ENCODE results near the gene LMX1A.

LMX1A gene

DNA sequence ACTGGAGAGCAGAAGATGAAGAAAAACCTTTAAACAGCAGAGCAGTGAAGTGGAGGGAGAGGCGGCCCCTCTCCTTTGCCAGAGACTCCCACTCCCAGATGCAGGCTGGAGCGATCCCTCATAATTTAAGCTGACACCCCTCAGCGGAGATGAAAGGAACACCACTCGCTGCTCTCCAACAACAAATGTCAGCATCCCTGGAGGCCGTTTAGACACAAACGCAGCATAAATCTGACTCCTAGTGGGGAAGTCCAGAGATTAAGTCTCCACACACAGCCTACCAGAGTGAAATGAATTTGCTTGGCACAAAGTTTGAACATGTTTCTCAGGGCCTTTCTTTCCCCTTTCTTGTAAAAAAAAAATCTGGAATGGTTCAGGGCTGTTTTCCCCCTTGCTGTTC is 137.8 kb downstream of the LMX1A start:
- DNase-seq (ENCODE audit: low spot score), result no peak

DNA sequence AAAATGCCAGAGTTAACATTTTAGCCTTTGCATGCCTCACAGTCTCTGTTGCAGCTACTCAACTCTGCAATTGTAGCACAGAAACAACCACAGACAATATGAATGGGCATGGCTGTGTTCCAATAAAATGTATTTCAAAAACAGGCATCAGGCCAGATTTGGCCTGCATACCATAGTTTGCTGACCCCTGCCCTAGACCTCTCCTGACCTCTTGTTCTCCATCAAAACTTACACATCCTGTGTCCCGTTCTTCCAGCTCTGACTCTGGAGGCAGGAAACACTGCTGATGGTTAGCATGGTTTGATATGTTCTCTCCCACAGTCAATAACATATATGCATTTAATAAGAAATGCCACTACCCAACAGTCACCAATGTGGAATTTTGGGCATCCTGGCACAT is 138.6 kb downstream of the LMX1A start:
- no peak for DNase-seq (ENCODE audit: low spot score)

DNA sequence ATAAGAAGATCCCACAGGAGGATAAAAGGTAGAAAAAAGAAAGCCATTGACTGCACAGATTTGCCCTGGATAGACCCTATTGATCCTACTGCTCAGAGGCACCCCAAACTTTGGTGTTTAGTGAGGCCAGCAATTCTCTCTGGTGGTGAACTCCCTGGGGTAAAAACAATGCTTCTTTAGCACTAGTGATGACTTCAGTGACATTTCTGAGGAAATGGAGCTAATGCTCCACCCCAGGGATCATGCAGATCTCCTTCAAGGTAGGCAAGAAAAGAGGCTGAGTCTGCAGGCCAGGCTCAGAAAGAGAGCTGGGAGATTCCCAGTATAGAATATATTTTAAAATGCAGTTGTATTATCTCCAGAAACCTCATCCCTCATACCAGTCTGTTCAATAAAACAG is 140.3 kb downstream of the LMX1A start:
- DNase-seq (ENCODE audit: low spot score), result no peak

DNA sequence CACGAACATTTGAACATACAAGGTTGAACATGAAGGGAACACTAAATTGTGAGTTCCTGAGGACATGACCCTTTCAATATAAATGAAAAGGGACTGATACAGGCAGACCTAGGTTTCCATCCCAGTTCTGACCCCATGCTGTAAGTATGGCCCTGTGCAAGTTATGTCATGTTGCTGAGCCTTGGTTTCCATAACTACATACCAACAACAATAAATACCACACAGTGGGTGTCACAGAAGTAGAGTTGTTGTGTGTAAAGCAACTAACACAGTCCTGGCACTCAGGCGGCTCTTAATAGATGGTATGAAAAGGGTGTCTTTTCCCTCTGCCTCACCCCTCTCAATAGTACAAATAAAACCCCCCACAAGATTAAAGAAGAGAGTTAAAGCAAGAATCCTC is 140.8 kb downstream of the LMX1A start:
- no peak for DNase-seq (ENCODE audit: low spot score)

DNA sequence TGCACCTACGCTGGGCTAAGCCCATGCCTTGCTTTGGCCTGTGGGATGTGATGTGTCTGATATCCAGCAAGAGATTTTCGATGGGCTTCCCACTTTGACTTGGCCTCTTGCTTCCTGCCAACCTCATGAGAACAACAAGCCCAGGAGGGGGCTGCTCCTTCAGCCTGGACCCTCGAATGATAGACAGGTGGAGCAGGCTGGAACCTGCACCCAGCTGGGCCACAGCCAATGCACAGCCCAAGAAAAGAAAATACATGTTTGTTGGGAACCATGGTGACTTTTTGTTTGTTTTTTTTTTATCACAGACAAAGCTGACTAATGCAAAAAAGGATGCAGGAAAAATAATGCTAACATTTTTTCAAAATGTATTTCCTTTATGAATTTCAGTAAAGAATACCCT is 144.3 kb downstream of the LMX1A start:
- DNase-seq (ENCODE audit: low spot score), result no peak

DNA sequence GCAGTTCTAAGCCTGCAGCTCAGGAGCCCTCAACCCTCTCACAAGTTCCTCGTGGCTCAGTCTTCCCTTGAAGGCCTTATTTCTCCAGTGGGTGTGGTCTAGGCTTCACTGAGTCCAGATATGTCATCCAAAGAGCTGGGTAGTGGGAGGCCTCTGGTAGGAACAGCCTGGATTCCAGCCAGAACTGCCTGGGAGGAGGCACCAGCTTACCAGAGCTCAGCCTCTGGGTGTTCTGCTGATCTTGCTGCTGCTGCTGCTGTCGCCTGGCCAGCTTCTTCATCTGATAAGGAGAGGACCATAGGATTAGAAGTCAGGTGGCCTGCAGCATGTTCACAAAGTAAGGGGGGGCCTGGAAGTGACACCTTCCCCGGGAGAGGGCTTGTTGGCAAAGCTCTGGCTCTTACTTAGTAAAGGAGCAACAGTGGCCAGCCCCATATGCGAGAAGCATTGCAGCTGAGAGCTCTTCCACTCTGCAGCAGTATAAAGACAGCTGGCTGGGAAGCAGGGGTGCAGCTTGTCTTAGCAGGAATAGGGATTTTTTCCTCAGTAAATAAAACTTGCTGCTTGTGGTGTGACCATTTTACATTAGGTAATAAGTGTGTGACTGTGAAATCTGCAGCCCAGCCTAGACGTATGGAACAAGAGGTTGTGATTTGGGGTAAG is 148.5 kb downstream of the LMX1A start:
- no peak for DNase-seq (ENCODE audit: low spot score)

DNA sequence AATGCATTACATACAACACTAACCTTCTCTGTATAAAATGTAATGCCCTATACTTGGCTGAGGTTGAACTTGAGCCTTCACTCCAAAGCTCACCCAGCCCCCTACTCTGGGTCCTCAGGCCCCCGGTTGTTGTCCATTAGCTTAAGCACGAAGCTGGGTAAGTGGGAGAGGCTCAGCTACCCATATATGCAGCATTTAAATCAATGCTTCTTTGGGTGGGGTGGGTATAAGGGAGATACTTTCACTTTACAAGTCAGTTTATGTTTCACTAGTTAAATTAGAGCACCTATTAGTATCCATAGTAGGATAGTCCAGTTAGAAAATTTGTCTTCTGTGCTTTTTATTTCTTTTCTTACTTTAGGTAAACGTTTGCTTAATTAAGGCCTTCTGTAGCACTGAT is 151.4 kb downstream of the LMX1A start:
- no peak for DNase-seq (ENCODE audit: low spot score)

DNA sequence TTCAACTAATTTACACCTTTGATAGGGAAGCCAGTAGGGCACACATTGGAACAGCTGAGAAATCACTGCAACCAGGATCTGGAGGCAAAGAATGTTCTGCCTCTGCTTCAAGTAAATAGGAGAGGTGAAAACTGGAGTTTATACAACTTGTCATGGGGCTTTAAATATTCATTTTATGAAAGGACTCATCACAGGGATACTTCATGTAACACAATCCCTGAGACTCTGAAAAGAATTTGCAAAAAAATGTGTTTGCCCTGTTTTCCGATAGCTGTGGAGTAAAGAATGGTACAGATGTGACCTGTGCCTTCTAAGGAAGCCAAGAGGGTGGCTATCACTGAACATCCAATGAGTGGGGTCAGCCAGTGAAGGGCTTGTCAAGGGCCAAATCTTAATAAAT is 152.0 kb downstream of the LMX1A start:
- DNase-seq (ENCODE audit: low spot score), result no peak

DNA sequence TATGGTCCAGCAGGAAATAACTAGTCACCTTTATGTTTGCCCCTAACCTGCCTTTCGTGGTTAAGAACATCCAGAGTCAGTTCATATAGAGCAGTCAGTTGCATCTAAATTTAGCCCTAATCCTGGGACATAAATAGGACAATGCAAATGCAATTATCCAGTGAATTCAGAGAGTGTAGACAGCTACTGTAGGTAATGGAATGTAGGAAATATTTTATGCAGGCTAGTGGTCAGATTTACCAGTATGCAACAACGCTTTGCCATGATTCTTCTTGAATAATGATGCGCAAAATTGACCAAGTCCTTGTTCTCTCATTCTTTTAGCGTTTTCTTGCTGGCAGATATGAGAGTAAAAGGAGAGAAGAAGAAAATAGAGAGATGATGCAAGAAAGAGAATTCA is 165.4 kb downstream of the LMX1A start:
- no peak for DNase-seq (ENCODE audit: low spot score)

DNA sequence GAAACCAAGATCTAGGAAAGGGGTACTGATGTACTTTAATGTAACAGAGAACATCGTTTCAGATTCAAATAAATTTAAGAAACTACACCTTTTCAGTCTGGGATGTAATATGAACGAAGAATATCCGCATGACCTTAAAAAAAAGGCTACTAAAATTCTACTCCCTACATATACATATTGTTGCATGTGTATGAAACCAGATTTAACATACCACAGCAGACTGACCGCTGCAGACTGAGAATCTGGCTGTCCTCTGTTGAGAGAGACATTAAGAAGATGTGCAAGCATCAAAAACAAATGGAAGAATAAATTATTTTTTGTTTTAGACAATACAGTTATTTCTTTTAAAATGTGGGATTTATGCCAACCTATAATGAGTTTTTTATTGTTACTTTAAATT is 166.6 kb downstream of the LMX1A start:
- DNase-seq (ENCODE audit: low spot score), result no peak

DNA sequence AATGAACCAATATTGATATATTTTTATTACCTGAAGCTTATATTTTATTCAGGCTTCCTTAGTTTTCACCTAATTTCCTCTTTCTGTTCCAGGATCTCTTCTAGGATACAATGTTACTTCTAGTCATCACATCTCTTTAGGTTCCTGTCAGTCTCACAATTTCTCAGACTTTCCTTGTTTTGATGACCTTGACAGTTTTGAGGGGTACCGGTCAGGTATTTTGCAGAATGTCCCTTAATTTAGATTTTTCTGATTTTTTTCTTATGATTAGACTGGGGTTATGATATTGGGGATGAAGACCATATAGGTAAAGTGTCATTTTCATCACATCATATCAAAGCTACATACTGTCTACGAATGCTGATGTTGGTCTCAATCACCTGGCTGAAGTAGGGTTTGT is 167.5 kb downstream of the LMX1A start:
- DNase-seq (ENCODE audit: low spot score), result no peak

DNA sequence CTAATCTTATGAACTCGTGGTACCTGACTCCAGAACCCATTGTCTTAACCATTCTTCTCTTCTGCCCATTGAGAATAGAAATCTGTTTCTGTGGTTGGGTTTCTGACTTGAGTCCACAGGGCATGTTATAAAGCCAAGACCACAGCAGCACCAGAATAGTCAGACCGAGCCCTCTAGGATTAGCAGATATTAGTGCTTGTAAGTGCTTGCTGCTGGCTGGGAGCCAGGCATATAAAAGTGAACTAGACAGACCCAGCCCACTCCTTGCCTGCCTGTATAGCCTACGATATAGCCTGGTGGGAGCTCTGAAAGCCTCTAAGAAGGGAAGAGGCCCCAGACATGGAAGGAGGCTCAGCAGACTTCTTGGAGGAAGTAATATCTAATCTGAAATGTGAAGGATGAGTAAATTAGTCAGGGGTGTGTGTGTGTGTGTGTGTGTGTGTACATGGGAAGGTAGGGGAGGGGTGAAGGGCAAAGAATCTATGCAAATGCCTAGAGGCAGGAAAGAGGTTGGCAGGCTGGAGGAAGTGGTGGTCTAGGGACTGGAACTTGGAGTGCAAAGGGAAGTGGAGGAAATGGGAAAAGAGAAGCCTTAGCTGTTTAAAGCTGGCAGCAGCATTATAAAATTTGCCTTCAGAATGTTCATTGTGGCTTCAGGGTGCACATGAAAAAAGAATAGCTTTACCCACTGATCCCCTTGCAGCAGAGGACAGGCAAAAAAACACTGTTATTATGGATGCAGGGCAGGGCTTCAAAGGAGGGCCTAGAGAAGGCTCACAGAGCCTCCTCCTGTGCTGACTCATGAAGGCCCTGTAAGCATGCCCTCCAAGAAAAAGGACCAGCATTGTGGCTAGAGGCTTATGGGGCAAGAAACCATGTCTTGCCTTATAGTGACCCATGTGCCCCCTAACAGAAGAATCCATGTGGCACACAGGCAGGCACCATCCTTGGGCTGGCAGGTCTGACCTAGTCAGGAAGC is 169.2 kb downstream of the LMX1A start:
- DNase-seq (ENCODE audit: low spot score), result no peak

DNA sequence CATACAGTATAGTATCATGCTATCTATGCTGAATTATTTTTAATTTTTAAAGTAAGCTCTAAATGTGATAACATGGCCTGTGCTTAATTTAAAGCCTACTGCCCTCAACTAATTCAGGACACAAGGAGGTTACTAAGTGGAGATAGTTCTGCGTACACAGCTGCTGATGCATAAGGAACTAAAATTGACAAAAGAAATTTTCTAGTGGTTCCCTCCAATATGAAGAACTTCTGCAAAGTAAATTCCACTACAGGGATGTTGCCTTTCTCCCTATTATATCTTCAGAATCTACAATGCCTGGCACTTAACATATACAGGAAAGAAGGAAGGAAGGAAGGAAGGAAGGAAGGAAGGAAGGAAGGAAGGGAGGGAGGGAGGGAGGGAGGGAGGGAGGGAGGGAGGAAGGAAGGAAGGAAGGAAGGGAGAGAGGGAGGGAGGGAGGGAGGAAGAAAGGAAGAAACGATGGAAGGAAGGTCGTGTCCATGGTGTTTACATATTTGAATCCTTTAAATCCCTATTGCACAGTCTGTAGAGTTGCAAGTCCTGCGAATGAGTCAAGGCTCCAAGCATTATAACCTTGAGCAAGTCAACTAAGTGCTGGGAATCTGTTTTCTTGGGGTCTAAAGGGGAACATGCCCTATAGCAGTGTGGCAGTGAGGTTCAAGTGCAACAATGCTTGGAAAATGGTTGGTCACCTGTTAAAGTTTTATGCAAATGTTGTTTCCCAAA is 171.2 kb downstream of the LMX1A start:
- no peak for DNase-seq (ENCODE audit: low spot score)

DNA sequence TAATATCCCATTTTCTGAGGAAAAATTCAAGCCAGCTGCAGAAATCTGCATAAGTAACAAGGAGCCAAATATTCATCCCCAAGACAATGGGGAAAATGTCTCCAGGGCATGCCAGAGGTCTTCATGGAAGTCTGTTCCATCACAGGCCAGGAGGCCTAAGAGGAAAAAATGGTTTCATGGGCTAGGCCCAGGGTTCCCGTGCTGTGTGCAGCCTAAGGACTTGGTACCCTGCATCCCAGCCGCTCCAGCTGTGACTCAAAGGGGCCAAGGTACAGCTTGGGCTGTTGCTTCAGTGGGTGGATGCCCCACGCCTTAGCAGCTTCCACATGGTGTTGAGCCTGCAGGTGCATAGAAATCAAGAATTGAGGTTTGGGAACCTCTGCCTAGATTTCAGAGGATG is 173.5 kb downstream of the LMX1A start:
- DNase-seq (ENCODE audit: low spot score), result no peak

DNA sequence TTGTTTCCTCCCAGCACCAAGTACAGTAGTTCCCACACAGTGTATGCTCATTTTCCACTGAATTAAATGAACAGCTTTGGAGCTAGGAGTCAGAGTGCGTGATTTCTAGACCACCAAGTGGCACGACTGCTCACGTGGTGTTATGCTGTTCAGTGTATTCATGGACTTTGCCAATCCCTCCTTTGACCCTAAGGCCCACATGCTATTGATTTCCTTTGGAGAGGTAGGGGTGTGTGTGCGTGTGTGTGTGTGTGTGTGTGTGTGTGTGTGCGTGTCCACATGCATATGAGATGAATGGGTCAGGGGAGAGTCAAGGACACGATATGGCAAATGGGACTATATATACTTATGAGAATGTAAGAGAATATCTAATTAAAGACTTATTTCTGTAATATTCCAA is 177.2 kb downstream of the LMX1A start:
- DNase-seq (ENCODE audit: low spot score), result no peak

DNA sequence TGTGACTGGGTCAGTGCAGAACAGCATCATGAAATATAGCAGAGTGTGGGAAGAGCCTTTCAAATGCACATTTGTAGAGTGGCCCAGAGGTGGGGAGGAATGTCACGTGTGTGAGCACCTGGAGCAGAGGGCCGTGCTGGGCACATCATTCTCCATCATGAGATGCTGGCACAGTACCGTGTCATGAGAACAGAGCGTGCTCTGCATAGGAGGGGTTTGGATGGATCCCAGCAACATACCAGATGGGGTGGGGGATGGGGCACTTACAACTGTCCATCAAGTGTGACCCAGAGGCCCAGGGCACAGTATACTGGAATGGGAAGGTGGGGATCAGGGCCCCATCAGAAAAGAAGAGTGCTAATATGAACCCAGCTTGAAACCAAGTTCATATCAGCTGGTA is 182.0 kb downstream of the LMX1A start:
- no peak for DNase-seq (ENCODE audit: low spot score)

DNA sequence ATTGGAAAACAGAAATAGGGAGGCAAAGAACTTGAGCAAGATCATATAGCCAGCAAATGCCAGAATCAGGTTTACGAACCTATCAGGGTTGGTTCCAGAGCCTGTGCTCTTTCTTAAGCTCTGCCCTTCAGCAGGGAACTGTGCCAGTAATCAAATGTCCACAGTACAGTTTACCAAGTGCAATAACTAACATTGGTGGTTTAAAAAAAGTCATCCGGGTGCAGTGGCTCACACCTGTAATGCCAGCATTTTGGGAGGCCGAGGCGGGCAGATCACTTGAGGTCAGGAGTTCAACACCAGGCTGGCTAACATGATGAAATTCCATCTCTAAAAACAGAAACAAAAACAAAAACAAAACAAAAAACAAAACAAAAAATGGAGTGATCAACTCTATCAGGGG is 182.7 kb downstream of the LMX1A start:
- DNase-seq (ENCODE audit: low spot score), result no peak

DNA sequence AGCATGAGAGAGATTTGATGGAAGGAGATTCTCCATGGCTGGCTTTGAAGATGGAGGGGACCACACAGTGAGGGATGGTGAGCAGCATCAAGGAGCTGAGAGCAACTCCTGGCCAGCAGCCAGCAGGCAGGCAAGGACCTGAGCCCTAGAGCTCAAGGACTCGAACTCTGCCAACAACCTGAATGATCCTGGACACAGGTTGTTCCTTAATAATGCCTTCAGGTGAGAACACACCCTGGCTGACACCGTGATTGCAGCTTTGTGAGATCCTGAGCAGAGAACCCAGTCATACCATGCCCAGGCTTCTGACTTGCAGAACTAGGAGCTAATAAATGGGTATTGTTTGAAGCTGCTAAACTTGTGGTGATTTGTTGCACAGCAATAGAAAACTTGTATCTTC is 183.1 kb downstream of the LMX1A start:
- no peak for DNase-seq (ENCODE audit: low spot score)

DNA sequence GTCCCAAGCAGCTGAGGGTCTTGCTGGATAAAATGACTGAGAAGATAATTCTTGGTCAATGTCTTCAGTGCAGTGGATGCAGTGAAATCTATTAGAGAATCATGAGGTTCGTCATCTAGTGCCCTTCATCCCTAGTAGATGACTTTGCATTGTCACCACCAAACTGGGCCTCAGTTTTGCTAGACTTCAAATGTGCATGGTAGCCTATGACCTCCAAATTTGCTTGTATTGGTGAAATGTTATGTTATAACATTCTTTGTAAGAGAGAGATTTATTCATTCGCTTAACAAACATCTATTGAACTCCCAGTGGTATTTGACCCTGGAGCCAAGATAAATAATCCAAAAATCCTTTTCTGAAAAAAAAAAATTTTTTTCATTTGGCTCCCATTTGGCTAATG is 183.8 kb downstream of the LMX1A start:
- DNase-seq (ENCODE audit: low spot score), result no peak

DNA sequence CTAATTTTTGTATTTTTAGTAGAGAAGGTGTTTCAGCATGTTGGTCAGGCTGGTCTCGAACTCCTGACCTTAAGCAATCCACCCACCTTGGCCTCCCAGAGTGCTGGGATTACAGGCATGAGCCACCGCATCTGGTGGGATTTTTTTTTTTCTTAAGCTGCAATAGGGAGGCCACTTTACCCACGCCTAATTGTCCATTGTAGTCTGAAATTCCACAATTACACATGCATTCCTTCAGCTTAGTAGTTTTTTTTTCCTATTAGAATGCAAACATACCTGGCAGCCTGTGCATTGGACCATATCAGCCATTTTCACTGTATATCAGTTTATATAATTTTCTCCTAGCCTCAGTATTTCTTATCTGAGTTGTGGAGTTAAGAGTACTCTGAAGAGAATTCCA is 186.8 kb downstream of the LMX1A start:
- no peak for DNase-seq (ENCODE audit: low spot score)

DNA sequence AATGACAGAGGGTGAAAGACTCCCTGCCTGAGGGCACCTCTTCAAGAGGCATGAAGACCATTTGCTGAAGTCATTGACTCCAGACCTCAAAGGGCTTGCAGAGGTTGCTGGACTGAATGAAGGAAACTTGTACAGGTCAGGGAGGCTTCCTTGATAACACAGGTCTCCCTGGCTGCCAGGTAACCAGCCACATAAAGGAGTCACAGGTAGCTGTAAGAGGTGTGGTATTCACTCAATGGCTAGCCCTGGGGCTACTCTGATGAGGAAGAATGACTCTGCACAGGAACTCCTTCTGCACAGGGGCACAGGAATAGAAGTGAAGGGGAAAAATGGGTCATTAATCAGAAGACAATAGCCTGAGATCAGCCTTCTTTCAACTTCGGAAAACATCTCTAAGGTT is 187.5 kb downstream of the LMX1A start:
- DNase-seq (ENCODE audit: low spot score), result no peak

DNA sequence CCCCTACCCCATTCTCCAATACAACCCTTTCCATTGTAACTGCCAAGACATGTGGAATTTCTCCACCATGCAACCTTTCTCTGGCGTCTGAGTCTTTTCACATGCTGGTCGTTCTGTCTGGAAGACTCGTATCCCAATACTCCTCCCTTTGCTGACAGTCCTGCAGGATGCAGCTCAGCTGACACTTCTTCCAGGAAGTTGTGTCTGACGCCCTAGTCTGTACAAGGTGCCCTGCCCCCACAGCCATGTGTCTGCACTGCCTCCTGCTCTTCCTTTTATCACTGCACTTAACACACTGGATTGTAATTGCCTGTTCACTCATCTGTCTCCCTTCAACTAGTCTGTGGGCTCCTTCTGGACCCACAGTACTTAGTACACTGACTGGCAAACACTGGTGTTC is 188.0 kb downstream of the LMX1A start:
- no peak for DNase-seq (ENCODE audit: low spot score)

DNA sequence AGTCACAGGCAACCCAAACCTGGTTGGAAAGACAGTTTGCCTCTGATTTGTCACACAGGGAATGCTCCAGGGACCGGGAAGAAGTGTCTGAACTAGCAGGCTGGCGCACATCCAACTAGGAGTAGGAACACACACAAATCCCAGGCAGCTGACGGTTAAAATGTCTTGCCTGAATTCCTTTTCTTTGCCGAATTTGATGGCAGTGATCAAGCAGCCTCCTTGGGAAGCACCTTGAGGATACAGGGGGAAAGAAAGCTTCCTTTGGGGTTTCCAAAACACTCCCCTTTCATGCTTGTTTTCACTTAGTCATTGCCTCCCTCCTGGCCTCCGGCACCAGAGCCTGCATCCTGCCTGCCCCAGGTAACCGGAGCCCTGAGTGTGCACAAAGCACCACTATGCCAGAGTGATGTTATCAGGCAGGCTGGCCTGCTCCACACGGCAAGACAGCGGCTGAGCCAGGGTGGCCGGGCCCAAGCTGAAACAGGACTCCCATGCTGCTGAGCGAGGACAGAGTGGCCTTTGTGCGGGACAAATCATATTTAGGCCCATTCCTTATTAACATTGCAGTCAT is 193.8 kb downstream of the LMX1A start:
- DNase-seq (ENCODE audit: low spot score), result no peak
